K562 (cell line): ENCODE data around the gene TRIP6. TPM values are rescaled to one million over a fixed set of nuclear protein-coding genes. Genes with fewer than 3 reads are reported as not detected.

Experiments used
- ATAC-seq: fragments of 200-7000 bp; cut with Tn5 transposase; 3 replicates; pipeline ENCODE4 v1.9.1; 2020; ENCODE audit warnings: moderate library complexity
- BruUV-seq: library from RNA; stranded (reverse); fragments of 400-500 nt; replicated peaks from 2 replicates; lab custom pipeline; 2021; lab: Mats Ljungman, UMichigan
- CTCF ChIA-PET: fragments of 300-600 bp; formaldehyde crosslinking; extraction: SDS; loops from one replicate; lab custom pipeline; 2021; ENCODE audit warnings: low intra/inter-chr PET ratio; lab: Yijun Ruan, JAX
- POLR2A ChIA-PET: fragments of 300-600, 350-650 bp; sonication (Branson Sonifier 250); formaldehyde crosslinking; extraction: SDS; loops from one replicate; lab custom pipeline; 2021; ENCODE audit warnings: antibody characterized with exemption, inconsistent platforms; lab: Yijun Ruan, JAX
- DNase-seq, 4 experiments: peaks; one replicate each; pipeline versions ENCODE4 v3.0.0 to v3.0.0-alpha.2; 2011 to 2018; ENCODE audit warnings: low spot score in 3 of 4, mixed read lengths in 3 of 4; ENCODE audit errors: extremely low read depth in 1 of 4
- FAIRE-seq: peaks from 2 replicates; lab custom pipeline; 2011; peaks lifted over from hg19 to GRCh38; lab: Jason Lieb, UNC
- H2AFZ ChIP-seq: 2 replicates; pipeline ENCODE4 v1.6.0; 2011; ENCODE audit warnings: low read depth, low read length, control low read depth, inconsistent platforms
- H3K27ac ChIP-seq: fragments of 200-600 bp; 3 replicates; pipeline ENCODE4 v1.8.0; 2011; ENCODE audit warnings: low read depth, mild to moderate bottlenecking, control low read depth, inconsistent platforms, low read length, moderate library complexity, mixed read lengths; ENCODE audit errors: extremely low read depth
- H3K27me3 ChIP-seq, 2 experiments: fragments of 300-600 bp in 1 of 2; 2 replicates in 1 of 2; 3 replicates in 1 of 2; pipeline versions ENCODE4 v1.6.0 to v1.8.0; 2011; ENCODE audit warnings: inconsistent platforms in 2 of 2, low read length in 2 of 2, mild to moderate bottlenecking in 1 of 2, mixed read lengths in 1 of 2, moderate library complexity in 1 of 2; ENCODE audit not compliant: control insufficient read depth in 2 of 2, insufficient read depth in 2 of 2
- H3K36me3 ChIP-seq: fragments of 300-600 bp; 3 replicates; pipeline ENCODE4 v1.8.0; 2011; ENCODE audit warnings: mild to moderate bottlenecking, low read length, inconsistent platforms; ENCODE audit not compliant: control insufficient read depth, insufficient read depth
- H3K4me1 ChIP-seq, 2 experiments: fragments of 200-600 bp in 1 of 2; replicated peaks in 1 of 2; 2 replicates in 1 of 2; 3 replicates in 1 of 2; pipeline versions ENCODE4 v1.5.1 to v1.8.0; 2011; ENCODE audit warnings: inconsistent platforms in 2 of 2, low read length in 2 of 2, mild to moderate bottlenecking in 1 of 2, mixed read lengths in 1 of 2, moderate library complexity in 1 of 2; ENCODE audit not compliant: control insufficient read depth in 2 of 2, insufficient read depth in 2 of 2
- H3K4me2 ChIP-seq: 2 replicates; pipeline ENCODE4 v1.6.1; 2011; ENCODE audit warnings: low read length, control low read depth, inconsistent platforms, mixed read lengths; ENCODE audit not compliant: insufficient read depth
- H3K4me3 ChIP-seq: fragments of 200-600 bp; sonication (generic), shearing (Covaris generic); 2 replicates; pipeline ENCODE4 v1.5.1; 2016; ENCODE audit warnings: control low read depth, inconsistent platforms
- H3K79me2 ChIP-seq: fragments of 200-600 bp; 3 replicates; pipeline ENCODE4 v1.8.0; 2011; ENCODE audit warnings: low read length, inconsistent platforms; ENCODE audit not compliant: control insufficient read depth, insufficient read depth
- H3K9ac ChIP-seq, 2 experiments: 2 replicates each; pipeline versions ENCODE4 v1.6.0 to v1.6.1; 2011; ENCODE audit warnings: low read depth in 2 of 2, low read length in 2 of 2, control low read depth in 1 of 2, inconsistent platforms in 1 of 2, mild to moderate bottlenecking in 1 of 2, mixed read lengths in 1 of 2; ENCODE audit not compliant: insufficient read depth in 1 of 2
- H3K9me1 ChIP-seq: one replicate; pipeline ENCODE4 v1.6.0; 2011; ENCODE audit warnings: inconsistent platforms, mild to moderate bottlenecking, low read length, moderate library complexity; ENCODE audit not compliant: control insufficient read depth, insufficient read depth
- H3K9me3 ChIP-seq: replicated peaks from 2 replicates; pipeline ENCODE4 v1.5.1; 2011; ENCODE audit warnings: low read depth, low read length, inconsistent platforms; ENCODE audit not compliant: control insufficient read depth, insufficient read depth
- H4K20me1 ChIP-seq: replicated peaks from 2 replicates; pipeline ENCODE4 v1.6.1; 2011; ENCODE audit warnings: low read length, inconsistent platforms, mixed read lengths; ENCODE audit not compliant: control insufficient read depth, insufficient read depth
- CTBP1 ChIP-seq: fragments of 450-650 bp; IDR thresholded peaks from 2 replicates; pipeline ENCODE4 v1.6.1; 2016; ENCODE audit warnings: borderline replicate concordance
- ERF ChIP-seq: fragments of 450-650 bp; formaldehyde crosslinking; IDR thresholded peaks from 2 replicates; pipeline ENCODE4 v1.4.0; 2020; ENCODE audit warnings: mild to moderate bottlenecking, mixed read lengths
- FOS ChIP-seq: IDR thresholded peaks from 3 replicates; pipeline ENCODE4 v1.6.1; 2011; ENCODE audit not compliant: insufficient read length; ENCODE audit errors: extremely low read depth
- HDAC8 ChIP-seq: fragments of 450-650 bp; IDR thresholded peaks from 2 replicates; pipeline ENCODE4 v1.6.1; 2016; ENCODE audit warnings: mild to moderate bottlenecking, missing genetic modification characterization, moderate library complexity, missing compliant biosample characterization
- HMGN3 ChIP-seq: IDR thresholded peaks from 2 replicates; pipeline ENCODE4 v1.6.1; 2011; ENCODE audit warnings: borderline replicate concordance, low read depth, mild to moderate bottlenecking, mixed read lengths, low read length; ENCODE audit not compliant: insufficient read length; ENCODE audit errors: extremely low read depth
- L3MBTL2 ChIP-seq: fragments of 450-650 bp; IDR thresholded peaks from 2 replicates; pipeline ENCODE4 v1.6.1; 2016; ENCODE audit warnings: mild to moderate bottlenecking, moderate library complexity
- NR0B1 ChIP-seq: fragments of 450-650 bp; IDR thresholded peaks from one replicate; pipeline ENCODE4 v1.6.1; 2018; ENCODE audit warnings: mild to moderate bottlenecking, moderate library complexity; ENCODE audit not compliant: partially characterized antibody
- NR4A1 ChIP-seq, 2 experiments: fragments of 250-450 bp in 1 of 2; fragments of 450-650 bp in 1 of 2; sonication (Bioruptor Pico) in 1 of 2; IDR thresholded peaks; 2 replicates each; pipeline versions ENCODE4 v1.4.0 to v1.6.1; 2016 to 2020; ENCODE audit warnings: mild to moderate bottlenecking in 2 of 2, missing compliant biosample characterization in 1 of 2, missing genetic modification characterization in 1 of 2, moderate library complexity in 1 of 2
- USF1 ChIP-seq: sonication (generic); formaldehyde crosslinking; IDR thresholded peaks from 2 replicates; pipeline ENCODE4 v1.9.0; 2022; ENCODE audit warnings: mild to moderate bottlenecking, missing genetic modification reagents
- USF2 ChIP-seq: sonication (generic); formaldehyde crosslinking; IDR thresholded peaks from 2 replicates; pipeline ENCODE4 v1.5.0; 2020; ENCODE audit warnings: missing genetic modification reagents
- ZBTB11 ChIP-seq, 3 experiments: fragments of 200-800 bp in 1 of 3; fragments of 250-450 bp in 1 of 3; fragments of 450-650 bp in 1 of 3; sonication (Bioruptor Pico) in 1 of 3; sonication (Bioruptor generic) in 1 of 3; formaldehyde crosslinking in 1 of 3; IDR thresholded peaks; 2 replicates each; pipeline versions ENCODE4 v1.6.1 to v1.8.0; 2016 to 2022; ENCODE audit warnings: mild to moderate bottlenecking in 2 of 3, missing genetic modification characterization in 2 of 3, missing compliant biosample characterization in 1 of 3, moderate library complexity in 1 of 3
- ZNF232 ChIP-seq: sonication (generic); formaldehyde crosslinking; IDR thresholded peaks from 2 replicates; pipeline ENCODE4 v1.8.0; 2022; ENCODE audit warnings: mild to moderate bottlenecking, missing genetic modification reagents
- WGBS: fragments of 100-300 bp; shearing (Covaris generic); methylation state at CpG from one replicate; pipeline ENCODE4 v1.1.6; 2016; ENCODE audit warnings: low coverage, mixed read lengths; ENCODE audit not compliant: insufficient coverage; ENCODE audit errors: missing lambda C conversion rate; 5-methylcytosine and 5-hydroxymethylcytosine counted together
- in situ Hi-C: fragments of 300-500 bp; cut with MboI; formaldehyde crosslinking; loops from 4 replicates; pipeline ENCODE4 v1.15.0; 2018; ENCODE audit warnings: inconsistent platforms, mixed read lengths
- intact Hi-C: fragments of 100-400 bp; cut with micrococcal nuclease; formaldehyde crosslinking; loops from 2 replicates; pipeline ENCODE4 v1.14.2; 2022
- polyA plus RNA-seq, 8 experiments: library from polyadenylated mRNA; depleted of rRNA in 4 of 8; stranded (reverse) in 5 of 8; unstranded in 3 of 8; fragments of >200 nt; fragmentation: Nextera tagmentation in 2 of 8; fragmentation: Illumina TruSeq in 1 of 8; extraction: Ambion mirVana in 2 of 8; extraction: Trizol in 1 of 8; gene quantifications; 2 replicates each; pipeline versions ENCODE4 v1.2.1 to v1.2.3, GENCODE V29; 2011 to 2014; ENCODE audit warnings: inconsistent platforms in 1 of 8, missing spikeins in 1 of 8
- total RNA-seq, 7 experiments: library from RNA; depleted of rRNA in 6 of 7; stranded (reverse); fragments of >200 nt in 6 of 7; fragmentation: Illumina TruSeq in 2 of 7; extraction: Trizol in 2 of 7; gene quantifications; 2 replicates each; pipeline versions ENCODE4 v1.2.1 to v1.2.3, GENCODE V29; 2011 to 2021; ENCODE audit warnings: low replicate concordance in 1 of 7

The TRIP6 gene
- total and polyA plus RNA-seq, 9 of the 15 experiments (the other 6 are each of a cell fraction or from before 2014, with no cell fraction given) = 5.9 to 141 (median 54.0) TPM

- Histone ChIP-seq H3K4me2 (peak overlapping the region; percentile 98), H3K4me1 (peaks cover 17 to 67% of the 10 kb centered on the region in 2 experiments; a peak in 4 of 5 replicates), H3K9me1 (peaks cover 4% of the 10 kb centered on the region), H3K9me3 (no peaks in the 10 kb centered on the region), H3K27ac (peak overlapping the region; percentile 60), H3K4me3 (peak overlapping the region; percentile 71), H4K20me1 (peaks cover 9% of the 10 kb centered on the region; the same call in 1 of the 2 replicates), H3K36me3 (peaks cover 30% of the 10 kb centered on the region; the same call in 2 of the 3 replicates), H2AFZ (peak overlapping the region; percentile 67), H3K9ac (peak overlapping the region; percentile 61 to 88), H3K79me2 (peaks cover 55% of the 10 kb centered on the region), H3K27me3 (no peaks in the 10 kb centered on the region)
- ChIA-PET CTCF (interaction anchor here (0.6 to 1.4 kb wide), 3 partner anchors 28 to 232 kb away, joined by 3 to 5 read pairs (median 3); no protein-coding TSS in a partner anchor), POLR2A (interaction anchor here (0.5 to 1.2 kb wide), 8 partner anchors 14 to 242 kb away, joined by 3 to 4 read pairs (median 3); partner anchors contain the start of genes SLC12A9 and SRRT)
- WGBS = 1% methylated on average over 67 of the region's 71 CpGs
- BruUV-seq = no TSS peak
- intact Hi-C loops = loop anchor here (1.0 kb wide), 2 partner anchors 24 to 26 kb away; partner anchors contain the start of gene SLC12A9
- ATAC-seq (peak; percentile 21), DNase-seq (peak in 2 of 4 experiments; percentile 43 to 69), FAIRE-seq (peak; percentile 57)
- in situ Hi-C loops = no loop called here
- TF ChIP-seq USF1 (CRISPR knock-in tag) (0 out of 2 replicates have a peak, but pooled peaks have one; percentile 5), ZBTB11 (CRISPR knock-in tag; IDR thresholded peaks at IDR 0.05) (peak in 1 of 3 experiments; percentile 9; a peak in 1 of 6 replicates), HMGN3 (peak; percentile 46), L3MBTL2 (0 out of 2 replicates have a peak, but pooled peaks have one; percentile 11), NR4A1 (CRISPR knock-in tag; IDR thresholded peaks at IDR 0.05) (no peak), NR4A1 (tag; IDR thresholded peaks at IDR 0.05) (0 out of 2 replicates have a peak, but pooled peaks have one; percentile 34), NR0B1 (no peak), ERF (0 out of 2 replicates have a peak, but pooled peaks have one; percentile 11), CTBP1 (no peak; the same call in 1 of the 2 replicates), ZNF232 (CRISPR knock-in tag) (peak; percentile 2; the same call in 1 of the 2 replicates), HDAC8 (tag) (no peak), FOS (no peak), USF2 (CRISPR knock-in tag) (no peak)
These were observed 40.5 kb upstream of the TRIP6 start for GRCh38 chr7:100826514-100827329.
